Measurements from ENCODE around the gene CCDC169.

- TF ChIP-seq, protein P1, sequence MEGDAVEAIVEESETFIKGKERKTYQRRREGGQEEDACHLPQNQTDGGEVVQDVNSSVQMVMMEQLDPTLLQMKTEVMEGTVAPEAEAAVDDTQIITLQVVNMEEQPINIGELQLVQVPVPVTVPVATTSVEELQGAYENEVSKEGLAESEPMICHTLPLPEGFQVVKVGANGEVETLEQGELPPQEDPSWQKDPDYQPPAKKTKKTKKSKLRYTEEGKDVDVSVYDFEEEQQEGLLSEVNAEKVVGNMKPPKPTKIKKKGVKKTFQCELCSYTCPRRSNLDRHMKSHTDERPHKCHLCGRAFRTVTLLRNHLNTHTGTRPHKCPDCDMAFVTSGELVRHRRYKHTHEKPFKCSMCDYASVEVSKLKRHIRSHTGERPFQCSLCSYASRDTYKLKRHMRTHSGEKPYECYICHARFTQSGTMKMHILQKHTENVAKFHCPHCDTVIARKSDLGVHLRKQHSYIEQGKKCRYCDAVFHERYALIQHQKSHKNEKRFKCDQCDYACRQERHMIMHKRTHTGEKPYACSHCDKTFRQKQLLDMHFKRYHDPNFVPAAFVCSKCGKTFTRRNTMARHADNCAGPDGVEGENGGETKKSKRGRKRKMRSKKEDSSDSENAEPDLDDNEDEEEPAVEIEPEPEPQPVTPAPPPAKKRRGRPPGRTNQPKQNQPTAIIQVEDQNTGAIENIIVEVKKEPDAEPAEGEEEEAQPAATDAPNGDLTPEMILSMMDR (IDR thresholded peaks at IDR 0.05) = no peak
- TF ChIP-seq IRF2 (CRISPR knock-in tag; IDR thresholded peaks at IDR 0.05; ENCODE audit: borderline replicate concordance, low read depth) = no peak
- TF ChIP-seq CBFB (CRISPR knock-in tag; IDR thresholded peaks at IDR 0.05; ENCODE audit: low read depth) = no peak
- no peak for TF ChIP-seq ZNF263 (CRISPR knock-in tag; IDR thresholded peaks at IDR 0.05; ENCODE audit: low read depth)
- TF ChIP-seq JUN (CRISPR knock-in tag; IDR thresholded peaks at IDR 0.05) = no peak
- no peak for TF ChIP-seq ZNF425 (CRISPR knock-in tag; conservative IDR thresholded peaks at IDR 0.05)
- no peak for TF ChIP-seq ZNF219 (CRISPR knock-in tag; IDR thresholded peaks at IDR 0.05; ENCODE audit: borderline replicate concordance)
- TF ChIP-seq ZNF423 (CRISPR knock-in tag; IDR thresholded peaks at IDR 0.05) = no peak
- no peak for TF ChIP-seq EMX1 (CRISPR knock-in tag; IDR thresholded peaks at IDR 0.05)
- TF ChIP-seq USF2 (CRISPR knock-in tag; IDR thresholded peaks at IDR 0.05) = no peak
These were observed 44.1 kb upstream of the CCDC169 start for GRCh38 chr13:36341718-36342117.

Data from WTC11 (cell line).